ENCODE results near the gene TSPAN32. TPM values are rescaled to one million over a fixed set of nuclear protein-coding genes. Genes with fewer than 3 reads are reported as not detected.

The TSPAN32 gene
- total and polyA plus RNA-seq, 10 of the 15 experiments (the other 5 are each of a cell fraction or from before 2014, with no cell fraction given) = 0.08 TPM; not detected in 9

- Histone ChIP-seq H3K9me3 (replicated peaks; ENCODE audit: control insufficient read depth, insufficient read depth, low read length) (no peaks in the 10 kb centered on the region), H3K36me3 (ENCODE audit: control insufficient read depth in 2 of 2, insufficient read depth in 2 of 2, low read length in 1 of 2) (no peaks in the 10 kb centered on the region), H3K27ac (ENCODE audit: control insufficient read depth, insufficient read depth) (no peak overlapping the region), H2AFZ (ENCODE audit: control insufficient read depth, low read depth, low read length) (no peak overlapping the region), H3K79me2 (ENCODE audit: control insufficient read depth, insufficient read depth, low read length) (no peaks in the 10 kb centered on the region), H3K4me2 (ENCODE audit: control insufficient read depth, insufficient read depth) (no peak overlapping the region), H3K27me3 (replicated peaks in 1 of 2; ENCODE audit: control insufficient read depth in 2 of 2, insufficient read depth in 2 of 2, low read length in 1 of 2) (no peaks in the 10 kb centered on the region; a peak in 2 of 4 replicates), H3K4me1 (ENCODE audit: control insufficient read depth, insufficient read depth, low read length) (no peaks in the 10 kb centered on the region), H3K4me3 (no peak overlapping the region), H4K20me1 (ENCODE audit: control insufficient read depth, insufficient read depth) (no peaks in the 10 kb centered on the region), H3K9ac (ENCODE audit: control insufficient read depth, insufficient read depth, low read length) (no peak overlapping the region)
- ATAC-seq = no peak
- CTCF ChIA-PET = interaction anchor here (2.0 kb wide), 1 partner anchor 61 kb away, joined by 8 read pairs; no protein-coding TSS in a partner anchor
- no peak for FAIRE-seq
- intact Hi-C loops (cut with micrococcal nuclease; ENCODE audit: unreplicated experiment) = no loop called here
- BruUV-seq (replicated peaks) = no TSS peak
- POLR2A ChIA-PET = no interaction called here
- WGBS (ENCODE audit: insufficient coverage, insufficient replicate concordance, low lambda C conversion rate, missing lambda C conversion rate) = 49% methylated on average over 16 of the region's 16 CpGs
- in situ Hi-C loops (cut with MboI) = no loop called here
- DNase-seq (ENCODE audit: low read depth, low spot score) = no peak
- RAD21 ChIA-PET (ENCODE audit: unreplicated experiment) = no interaction called here
- SMC1A ChIA-PET (ENCODE audit: uncharacterized antibody, unreplicated experiment) = no interaction called here
- TF ChIP-seq HDAC6 (IDR thresholded peaks at IDR 0.05; ENCODE audit: unreplicated experiment) (no peak), ZBTB33 (IDR thresholded peaks at IDR 0.05) (no peak), RUNX3 (IDR thresholded peaks at IDR 0.05; ENCODE audit: low read length) (no peak), CUX1 (IDR thresholded peaks at IDR 0.05; ENCODE audit: insufficient replicate concordance, low read depth, low read length) (no peak), BACH1 (IDR thresholded peaks at IDR 0.05; ENCODE audit: borderline replicate concordance) (no peak), E2F4 (IDR thresholded peaks at IDR 0.05; ENCODE audit: low read depth, low read length) (no peak), HDGF (IDR thresholded peaks at IDR 0.05) (no peak), NFIC (IDR thresholded peaks at IDR 0.05; ENCODE audit: low read depth, low read length) (no peak), FOXK2 (IDR thresholded peaks at IDR 0.05) (no peak), TCF7 (IDR thresholded peaks at IDR 0.05; ENCODE audit: borderline replicate concordance) (no peak), ASH2L (IDR thresholded peaks at IDR 0.05; ENCODE audit: borderline replicate concordance, low read depth) (no peak), KAT2A (conservative IDR thresholded peaks at IDR 0.05; ENCODE audit: control insufficient read depth, low read depth, low read length) (no peak), POLR2AphosphoS5 (IDR thresholded peaks at IDR 0.05; ENCODE audit: low read length) (no peak), RCOR1 (conservative IDR thresholded peaks at IDR 0.05; ENCODE audit: low read depth, low read length) (no peak), PAX5 (IDR thresholded peaks at IDR 0.05; ENCODE audit: borderline replicate concordance, low read depth, low read length) (no peak), NRF1 (conservative IDR thresholded peaks at IDR 0.05; ENCODE audit: low read depth, low read length) (no peak), FOS (IDR thresholded peaks at IDR 0.05; ENCODE audit: borderline replicate concordance, extremely low read depth, insufficient read length) (no peak), SMAD1 (IDR thresholded peaks at IDR 0.05; ENCODE audit: low read depth, partially characterized antibody) (no peak)
Measured at GRCh38 chr11:2365571-2366210, 63.9 kb downstream of the TSPAN32 start.

All from GM12878 (cell line).